Smooth muscle cell (in vitro differentiated cells): ENCODE measurements around the gene COG7. TPM values are rescaled to one million over a fixed set of nuclear protein-coding genes. Genes with fewer than 3 reads are reported as not detected.

Experiments
- DNase-seq: peaks from one replicate; lab custom pipeline; 2025; ENCODE audit not compliant: unreplicated experiment; lab: John Stamatoyannopoulos, UW
- H2AFZ ChIP-seq: fragments of 200-600 bp; sonication (generic); 2 replicates; pipeline ENCODE4 v1.6.0; 2016; ENCODE audit warnings: antibody characterized with exemption, low read depth, mild to moderate bottlenecking
- H3F3A ChIP-seq: fragments of 200-600 bp; sonication (generic); 2 replicates; pipeline ENCODE4 v1.6.0; 2017; ENCODE audit warnings: antibody characterized with exemption, low read depth
- H3K27ac ChIP-seq: fragments of 200-600 bp; sonication (generic); 2 replicates; pipeline ENCODE4 v1.5.1; 2016; ENCODE audit warnings: low read depth, mild to moderate bottlenecking
- H3K27me3 ChIP-seq: fragments of 200-600 bp; sonication (generic); 2 replicates; pipeline ENCODE4 v1.6.1; 2016; ENCODE audit warnings: low read depth, mild to moderate bottlenecking
- H3K36me3 ChIP-seq: fragments of 200-600 bp; sonication (generic); 2 replicates; pipeline ENCODE4 v1.5.1; 2016; ENCODE audit warnings: low read depth
- H3K4me1 ChIP-seq: fragments of 200-600 bp; sonication (generic); 2 replicates; pipeline ENCODE4 v1.5.1; 2016; ENCODE audit warnings: low read depth
- H3K4me2 ChIP-seq: fragments of 200-600 bp; sonication (generic); 2 replicates; pipeline ENCODE4 v1.6.0; 2016; ENCODE audit warnings: mild to moderate bottlenecking
- H3K4me3 ChIP-seq: fragments of 200-600 bp; sonication (generic); 2 replicates; pipeline ENCODE4 v1.5.1; 2016; ENCODE audit warnings: mild to moderate bottlenecking
- H3K79me2 ChIP-seq: fragments of 200-600 bp; sonication (generic); 2 replicates; pipeline ENCODE4 v1.6.0; 2016; ENCODE audit warnings: low read depth, mild to moderate bottlenecking
- H3K9ac ChIP-seq: fragments of 200-600 bp; sonication (generic); 2 replicates; pipeline ENCODE4 v1.6.0; 2016; ENCODE audit warnings: low read depth
- H3K9me3 ChIP-seq: fragments of 200-600 bp; sonication (generic); replicated peaks from 2 replicates; pipeline ENCODE4 v1.5.1; 2016; ENCODE audit warnings: low read depth
- H4K20me1 ChIP-seq: fragments of 200-600 bp; sonication (generic); 2 replicates; pipeline ENCODE4 v1.6.0; 2016; ENCODE audit warnings: low read depth
- WGBS: methylation state at CpG from one replicate; pipeline ENCODE4 v1.1.7; 2016; ENCODE audit warnings: low lambda C conversion rate; 5-methylcytosine and 5-hydroxymethylcytosine counted together
- polyA plus RNA-seq: library from polyadenylated mRNA; unstranded; fragments of >200 nt; fragmentation: Nextera tagmentation; extraction: Ambion mirVana; gene quantifications from 2 replicates; pipeline ENCODE4 v1.2.1, GENCODE V29; 2016
- total RNA-seq: library from RNA; depleted of rRNA; stranded (reverse); fragments of >200 nt; gene quantifications from 2 replicates; pipeline ENCODE4 v1.2.3, GENCODE V29; 2014
- TF ChIP-seq, protein P1 (sequence below): fragments of 200-600 bp; sonication (generic); IDR thresholded peaks from 2 replicates; pipeline ENCODE4 v1.5.1; 2017; ENCODE audit warnings: borderline replicate concordance, mild to moderate bottlenecking, antibody characterized with exemption; ENCODE audit not compliant: insufficient read depth, poor library complexity, severe bottlenecking

The COG7 gene
- total and polyA plus RNA-seq, 2 experiments from 2014 or later = 17.2 to 17.6 TPM

DNA sequence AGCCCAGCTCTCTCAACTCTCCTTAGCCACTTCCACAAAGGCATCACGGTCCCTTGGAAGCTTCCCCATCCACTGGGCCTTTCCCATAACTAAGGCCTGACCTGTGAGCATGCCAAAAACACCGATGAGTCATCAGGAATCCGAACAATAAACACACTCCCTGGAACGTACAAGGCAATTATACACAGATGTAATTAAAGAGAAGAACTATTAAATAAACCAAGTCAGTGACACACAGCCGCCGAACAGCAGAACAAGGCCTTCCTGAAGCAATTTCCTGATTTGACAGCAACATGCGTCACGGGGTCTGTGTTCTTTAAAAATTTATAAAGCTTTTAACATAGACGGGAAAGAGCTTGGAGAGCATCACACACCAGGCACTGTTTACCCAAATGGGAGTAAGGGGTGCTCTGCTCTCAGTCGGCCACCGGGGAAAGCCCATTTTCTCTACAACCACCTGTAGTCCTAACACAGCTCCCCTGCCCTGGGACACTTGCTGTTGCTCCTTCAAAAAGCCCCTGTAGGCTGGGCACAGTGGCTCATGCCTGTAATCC, 29.4 kb downstream of the COG7 start:
- WGBS = 66% methylated on average over 11 of the region's 11 CpGs
- Histone ChIP-seq H3K27ac (no peak overlapping the region), H4K20me1 (peaks cover 3% of the 10 kb centered on the region), H3K36me3 (no peaks in the 10 kb centered on the region), H3K9ac (no peak overlapping the region), H3K27me3 (no peaks in the 10 kb centered on the region), H3K9me3 (no peaks in the 10 kb centered on the region), H3F3A (no peaks in the 10 kb centered on the region), H3K4me2 (no peak overlapping the region), H2AFZ (no peak overlapping the region), H3K4me1 (no peaks in the 10 kb centered on the region), H3K4me3 (no peak overlapping the region), H3K79me2 (no peaks in the 10 kb centered on the region)
- no peak for DNase-seq
- TF ChIP-seq, protein P1, sequence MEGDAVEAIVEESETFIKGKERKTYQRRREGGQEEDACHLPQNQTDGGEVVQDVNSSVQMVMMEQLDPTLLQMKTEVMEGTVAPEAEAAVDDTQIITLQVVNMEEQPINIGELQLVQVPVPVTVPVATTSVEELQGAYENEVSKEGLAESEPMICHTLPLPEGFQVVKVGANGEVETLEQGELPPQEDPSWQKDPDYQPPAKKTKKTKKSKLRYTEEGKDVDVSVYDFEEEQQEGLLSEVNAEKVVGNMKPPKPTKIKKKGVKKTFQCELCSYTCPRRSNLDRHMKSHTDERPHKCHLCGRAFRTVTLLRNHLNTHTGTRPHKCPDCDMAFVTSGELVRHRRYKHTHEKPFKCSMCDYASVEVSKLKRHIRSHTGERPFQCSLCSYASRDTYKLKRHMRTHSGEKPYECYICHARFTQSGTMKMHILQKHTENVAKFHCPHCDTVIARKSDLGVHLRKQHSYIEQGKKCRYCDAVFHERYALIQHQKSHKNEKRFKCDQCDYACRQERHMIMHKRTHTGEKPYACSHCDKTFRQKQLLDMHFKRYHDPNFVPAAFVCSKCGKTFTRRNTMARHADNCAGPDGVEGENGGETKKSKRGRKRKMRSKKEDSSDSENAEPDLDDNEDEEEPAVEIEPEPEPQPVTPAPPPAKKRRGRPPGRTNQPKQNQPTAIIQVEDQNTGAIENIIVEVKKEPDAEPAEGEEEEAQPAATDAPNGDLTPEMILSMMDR = no peak

DNA sequence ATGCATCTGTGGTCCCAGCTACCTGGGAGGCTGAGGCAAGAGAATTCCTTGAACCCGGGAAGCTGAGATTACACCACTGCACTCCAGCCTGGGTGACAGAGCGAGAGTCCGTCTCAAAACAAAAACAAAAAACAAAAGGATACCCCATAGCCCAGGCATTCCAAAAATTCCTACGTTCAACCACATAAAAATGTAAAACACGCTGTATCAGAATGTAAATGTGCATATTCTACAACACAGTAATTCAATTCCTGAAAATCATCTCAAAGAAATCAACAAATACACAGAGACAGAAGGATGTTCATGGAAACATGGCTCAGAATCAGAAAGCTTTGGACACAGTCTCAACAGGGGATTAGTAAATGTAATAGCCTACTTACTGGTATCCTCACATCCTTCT, 33.0 kb downstream of the COG7 start:
- H3K9ac ChIP-seq = no peak overlapping the region
- H3K4me3 ChIP-seq = no peak overlapping the region
- H3F3A ChIP-seq = no peaks in the 10 kb centered on the region
- no peaks in the 10 kb centered on the region for H3K27me3 ChIP-seq
- no peak overlapping the region for H3K27ac ChIP-seq
- no peaks in the 10 kb centered on the region for H3K9me3 ChIP-seq
- 90% methylated on average over 5 of the region's 5 CpGs for WGBS
- peaks cover 6% of the 10 kb centered on the region for H3K36me3 ChIP-seq
- H2AFZ ChIP-seq = no peak overlapping the region
- H3K4me1 ChIP-seq = no peaks in the 10 kb centered on the region
- peaks cover 3% of the 10 kb centered on the region for H4K20me1 ChIP-seq
- TF ChIP-seq, protein P1 = no peak
- no peaks in the 10 kb centered on the region for H3K79me2 ChIP-seq
- no peak for DNase-seq
- H3K4me2 ChIP-seq = no peak overlapping the region

DNA sequence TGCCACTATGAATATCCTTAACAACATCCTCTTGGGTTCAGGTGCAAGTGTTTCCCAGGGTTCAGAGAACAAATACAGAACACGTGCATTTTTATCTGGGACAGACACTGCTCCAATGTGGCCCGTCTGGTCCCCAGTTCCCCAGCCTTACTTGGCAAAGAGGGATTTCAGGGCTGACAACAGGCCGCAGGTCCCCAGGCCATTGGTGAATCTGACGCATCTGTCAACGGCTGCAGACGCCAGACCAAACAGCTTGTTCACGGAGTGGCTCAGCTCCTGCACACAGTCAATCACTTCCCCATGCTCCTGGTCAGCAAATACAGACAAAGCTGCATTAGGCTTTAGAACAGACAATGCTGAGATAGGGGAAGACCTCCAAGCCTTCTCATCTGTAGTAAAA, 36.2 kb downstream of the COG7 start:
- H3K79me2 ChIP-seq = no peaks in the 10 kb centered on the region
- no peak overlapping the region for H3K9ac ChIP-seq
- peaks cover 15% of the 10 kb centered on the region for H3K36me3 ChIP-seq
- TF ChIP-seq, protein P1 = no peak
- H3F3A ChIP-seq = no peaks in the 10 kb centered on the region
- DNase-seq = no peak
- no peaks in the 10 kb centered on the region for H3K27me3 ChIP-seq
- H3K4me1 ChIP-seq = no peaks in the 10 kb centered on the region
- no peak overlapping the region for H3K4me3 ChIP-seq
- 87% methylated on average over 7 of the region's 7 CpGs for WGBS
- no peak overlapping the region for H3K27ac ChIP-seq
- no peak overlapping the region for H3K4me2 ChIP-seq
- no peaks in the 10 kb centered on the region for H4K20me1 ChIP-seq
- no peaks in the 10 kb centered on the region for H3K9me3 ChIP-seq
- H2AFZ ChIP-seq = no peak overlapping the region

DNA sequence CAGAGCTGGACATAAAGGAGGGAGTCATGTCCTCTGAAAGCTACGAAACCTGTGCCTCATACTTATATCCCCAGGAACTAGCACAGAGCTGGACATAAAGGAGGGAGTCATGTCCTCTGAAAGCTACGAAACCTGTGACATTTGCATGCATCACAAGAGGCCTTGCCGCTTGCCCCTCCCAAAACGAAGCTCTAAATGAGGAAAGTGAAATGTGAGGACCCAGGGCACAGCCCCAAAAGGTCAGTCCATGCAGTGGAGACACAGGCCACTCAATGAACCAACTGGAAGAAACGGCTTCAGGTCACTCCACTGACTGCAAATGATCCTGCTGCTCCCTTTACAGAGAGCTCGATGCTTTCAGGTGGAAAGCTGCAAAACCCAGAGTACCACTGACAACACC, 38.3 kb downstream of the COG7 start:
- H3K79me2 ChIP-seq = no peaks in the 10 kb centered on the region
- no peak overlapping the region for H3K27ac ChIP-seq
- H3K4me1 ChIP-seq = no peaks in the 10 kb centered on the region
- H3K4me2 ChIP-seq = no peak overlapping the region
- peaks cover 18% of the 10 kb centered on the region for H3K36me3 ChIP-seq
- no peaks in the 10 kb centered on the region for H3K27me3 ChIP-seq
- DNase-seq = no peak
- no peak overlapping the region for H2AFZ ChIP-seq
- H3K9ac ChIP-seq = no peak overlapping the region
- TF ChIP-seq, protein P1 = no peak
- WGBS = 90% methylated on average over 6 of the region's 6 CpGs
- H4K20me1 ChIP-seq = no peaks in the 10 kb centered on the region
- no peaks in the 10 kb centered on the region for H3F3A ChIP-seq
- no peaks in the 10 kb centered on the region for H3K9me3 ChIP-seq
- no peak overlapping the region for H3K4me3 ChIP-seq
